Jurkat, Clone E6-1 (cell line): Measurements from ENCODE around the gene UBC.
"Not testable (repeated sequence)": the region's sequence is repeated elsewhere in the genome, so short reads cannot be mapped to it uniquely, and the experiment has no call there.

Experiments
- DNase-seq: peaks from one replicate; pipeline ENCODE4 v3.0.0-alpha.2; 2011; ENCODE audit warnings: low read depth, low spot score
- H3K4me3 ChIP-seq: 2 replicates; pipeline ENCODE4 v1.5.1; 2011; ENCODE audit warnings: mild to moderate bottlenecking, low read length, control low read depth, moderate library complexity

Gene UBC

DNA sequence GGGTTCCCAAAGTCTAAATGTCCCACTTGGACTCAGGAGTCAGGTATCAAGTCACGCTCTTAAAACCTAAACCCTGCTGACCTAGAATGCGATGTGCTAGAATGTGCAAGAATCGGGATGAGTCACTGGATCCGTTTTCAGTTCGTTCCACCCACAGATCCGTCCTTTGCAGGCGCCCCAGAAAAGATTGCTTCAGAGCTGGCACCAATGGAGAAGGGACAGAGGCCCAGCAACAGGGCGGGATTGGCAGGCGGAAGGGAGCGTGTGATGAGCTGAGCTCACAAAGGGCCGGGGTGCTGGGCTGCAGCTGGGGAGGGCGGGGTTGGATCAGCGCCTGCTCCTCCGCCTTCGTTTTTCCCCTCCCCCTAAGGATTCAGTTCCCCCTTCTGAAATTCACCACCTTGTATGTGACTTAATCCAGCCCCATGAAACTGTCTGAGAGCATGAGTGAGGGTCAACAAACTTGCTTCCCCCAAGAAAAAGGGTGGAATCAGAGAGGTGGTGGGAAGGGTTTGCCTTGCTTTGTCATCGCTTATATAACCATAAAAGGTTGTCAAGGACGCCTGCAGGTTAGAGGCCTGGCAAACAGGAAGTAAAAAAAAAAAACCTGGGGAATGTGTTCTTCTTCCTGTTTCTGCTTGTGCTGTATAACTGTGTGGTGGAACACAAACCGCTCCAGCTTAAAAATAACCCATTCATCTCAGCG is 2.8 kb upstream of the UBC start:
- H3K4me3 ChIP-seq: peak overlapping the region; percentile 99
- DNase-seq: peak; percentile 99

DNA sequence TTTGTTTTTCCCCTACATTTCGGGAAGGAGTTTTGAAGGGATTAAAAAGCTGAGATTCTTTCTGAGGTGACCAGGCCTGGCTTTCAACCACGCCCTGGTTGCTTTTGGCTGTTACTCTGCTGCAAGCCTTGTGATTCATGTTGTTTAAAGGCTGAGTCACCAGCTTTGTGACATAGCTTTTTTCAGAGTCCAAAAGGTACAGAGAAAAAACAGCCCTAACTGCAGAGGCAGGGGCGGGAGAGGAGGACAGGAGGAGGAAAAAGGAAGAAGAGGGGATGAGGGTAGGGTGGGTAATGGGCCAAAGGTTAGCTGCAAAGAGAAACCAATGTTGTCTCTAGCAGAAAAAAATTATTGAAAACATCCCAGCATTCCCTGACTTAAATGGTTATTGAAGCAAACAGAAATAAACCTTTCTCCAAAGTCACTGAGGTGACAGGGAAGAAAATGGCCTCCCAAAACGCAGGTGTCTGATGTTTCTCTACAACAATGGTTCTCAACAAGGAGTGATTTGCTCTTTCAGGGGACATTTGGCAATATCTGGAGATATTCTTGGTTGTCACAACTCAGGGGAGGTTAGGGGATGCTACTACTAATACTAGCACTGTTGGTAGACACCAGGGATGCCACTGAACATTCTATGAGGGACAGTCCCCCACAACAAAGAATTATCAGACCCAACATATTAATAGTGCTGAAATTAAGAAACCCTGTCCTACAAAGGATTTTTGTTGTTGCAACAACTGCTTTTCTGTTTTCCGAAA is 2.1 kb upstream of the UBC start:
- DNase-seq: peak; percentile 39
- peak overlapping the region; percentile 99 for H3K4me3 ChIP-seq

DNA sequence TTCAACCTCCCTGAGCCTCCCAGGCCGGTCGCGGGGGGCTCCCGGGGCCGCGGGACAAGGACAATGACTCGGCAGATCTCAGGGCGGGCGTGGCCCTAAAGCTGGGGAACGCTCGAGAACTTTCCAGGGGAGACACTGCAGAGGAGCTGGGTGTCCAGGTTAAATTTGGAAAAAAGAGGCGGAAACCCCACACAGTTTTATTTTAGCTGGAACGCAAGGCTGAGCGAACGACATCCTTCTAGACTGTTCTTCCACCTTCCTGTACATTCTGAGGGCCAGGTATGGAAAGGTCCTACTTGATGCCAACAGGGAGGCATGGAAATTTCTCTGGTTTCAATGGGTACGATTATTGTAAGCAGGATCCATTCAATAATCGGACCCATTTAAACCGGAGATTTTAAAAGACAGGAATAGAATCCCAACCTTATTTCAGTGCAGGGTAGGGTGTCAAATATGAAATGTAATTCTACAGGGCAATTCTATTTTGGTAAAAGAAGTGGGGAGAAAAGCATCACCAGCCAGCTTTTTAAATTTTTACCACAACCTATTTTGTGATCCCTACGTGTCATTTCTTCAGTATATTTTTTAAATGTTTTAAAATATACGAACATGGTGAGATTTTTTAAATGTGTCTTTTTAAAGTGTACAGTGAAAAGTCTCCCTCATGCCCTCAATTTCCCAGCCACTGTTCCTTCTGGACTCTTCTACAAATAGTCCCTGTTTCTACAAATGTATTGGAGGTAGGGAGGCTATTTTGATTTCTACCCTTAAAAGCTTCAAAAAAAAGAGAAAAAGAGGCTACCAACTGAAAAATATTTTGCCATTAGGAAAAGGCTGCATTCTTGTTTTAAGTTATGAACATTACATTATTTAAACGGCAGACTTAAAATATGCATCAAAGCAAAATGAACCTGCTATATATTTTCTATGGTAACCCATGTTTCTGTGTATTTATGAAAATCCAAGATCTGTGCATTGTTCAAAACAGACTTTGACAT is 1.1 kb upstream of the UBC start:
- peak overlapping the region; percentile 99 for H3K4me3 ChIP-seq
- DNase-seq: peak; percentile 41

DNA sequence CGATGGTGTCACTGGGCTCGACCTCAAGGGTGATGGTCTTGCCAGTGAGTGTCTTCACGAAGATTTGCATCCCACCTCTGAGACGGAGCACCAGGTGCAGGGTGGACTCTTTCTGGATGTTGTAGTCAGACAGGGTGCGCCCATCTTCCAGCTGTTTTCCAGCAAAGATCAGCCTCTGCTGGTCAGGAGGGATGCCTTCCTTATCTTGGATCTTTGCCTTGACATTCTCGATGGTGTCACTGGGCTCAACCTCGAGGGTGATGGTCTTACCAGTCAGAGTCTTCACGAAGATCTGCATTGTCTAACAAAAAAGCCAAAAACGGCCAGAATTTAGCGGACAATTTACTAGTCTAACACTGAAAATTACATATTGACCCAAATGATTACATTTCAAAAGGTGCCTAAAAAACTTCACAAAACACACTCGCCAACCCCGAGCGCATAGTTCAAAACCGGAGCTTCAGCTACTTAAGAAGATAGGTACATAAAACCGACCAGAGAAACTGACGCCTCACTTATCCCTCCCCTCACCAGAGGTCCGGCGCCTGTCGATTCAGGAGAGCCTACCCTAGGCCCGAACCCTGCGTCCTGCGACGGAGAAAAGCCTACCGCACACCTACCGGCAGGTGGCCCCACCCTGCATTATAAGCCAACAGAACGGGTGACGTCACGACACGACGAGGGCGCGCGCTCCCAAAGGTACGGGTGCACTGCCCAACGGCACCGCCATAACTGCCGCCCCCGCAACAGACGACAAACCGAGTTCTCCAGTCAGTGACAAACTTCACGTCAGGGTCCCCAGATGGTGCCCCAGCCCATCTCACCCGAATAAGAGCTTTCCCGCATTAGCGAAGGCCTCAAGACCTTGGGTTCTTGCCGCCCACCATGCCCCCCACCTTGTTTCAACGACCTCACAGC is 717 bp downstream of the UBC start:
- peak overlapping the region; percentile 99 for H3K4me3 ChIP-seq

DNA sequence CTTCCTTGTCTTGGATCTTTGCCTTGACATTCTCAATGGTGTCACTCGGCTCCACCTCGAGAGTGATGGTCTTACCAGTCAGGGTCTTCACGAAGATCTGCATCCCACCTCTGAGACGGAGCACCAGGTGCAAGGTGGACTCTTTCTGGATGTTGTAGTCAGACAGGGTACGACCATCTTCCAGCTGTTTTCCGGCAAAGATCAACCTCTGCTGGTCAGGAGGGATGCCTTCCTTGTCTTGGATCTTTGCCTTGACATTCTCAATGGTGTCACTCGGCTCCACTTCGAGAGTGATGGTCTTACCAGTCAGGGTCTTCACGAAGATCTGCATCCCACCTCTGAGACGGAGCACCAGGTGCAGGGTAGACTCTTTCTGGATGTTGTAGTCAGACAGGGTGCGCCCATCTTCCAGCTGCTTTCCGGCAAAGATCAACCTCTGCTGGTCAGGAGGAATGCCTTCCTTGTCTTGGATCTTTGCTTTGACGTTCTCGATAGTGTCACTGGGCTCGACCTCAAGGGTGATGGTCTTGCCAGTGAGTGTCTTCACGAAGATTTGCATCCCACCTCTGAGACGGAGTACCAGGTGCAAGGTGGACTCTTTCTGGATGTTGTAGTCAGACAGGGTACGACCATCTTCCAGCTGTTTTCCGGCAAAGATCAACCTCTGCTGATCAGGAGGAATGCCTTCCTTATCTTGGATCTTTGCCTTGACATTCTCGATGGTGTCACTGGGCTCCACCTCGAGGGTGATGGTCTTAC is 1.7 kb downstream of the UBC start:
- not testable (repeated sequence) for DNase-seq, H3K4me3 ChIP-seq

More for the DNA sequence above, 717 bp downstream of the UBC start:
- DNase-seq: peak; percentile 82

DNA sequence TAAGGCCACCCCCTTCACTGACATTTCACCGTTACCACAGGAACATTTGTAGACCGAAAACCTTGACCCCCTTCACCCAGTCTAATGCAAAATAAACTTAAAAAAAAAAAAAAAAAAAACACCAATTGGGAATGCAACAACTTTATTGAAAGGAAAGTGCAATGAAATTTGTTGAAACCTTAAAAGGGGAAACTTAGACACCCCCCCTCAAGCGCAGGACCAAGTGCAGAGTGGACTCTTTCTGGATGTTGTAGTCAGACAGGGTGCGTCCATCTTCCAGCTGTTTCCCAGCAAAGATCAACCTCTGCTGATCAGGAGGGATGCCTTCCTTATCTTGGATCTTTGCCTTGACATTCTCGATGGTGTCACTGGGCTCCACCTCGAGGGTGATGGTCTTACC is 2.9 kb downstream of the UBC start:
- not testable (repeated sequence) for DNase-seq, H3K4me3 ChIP-seq

DNA sequence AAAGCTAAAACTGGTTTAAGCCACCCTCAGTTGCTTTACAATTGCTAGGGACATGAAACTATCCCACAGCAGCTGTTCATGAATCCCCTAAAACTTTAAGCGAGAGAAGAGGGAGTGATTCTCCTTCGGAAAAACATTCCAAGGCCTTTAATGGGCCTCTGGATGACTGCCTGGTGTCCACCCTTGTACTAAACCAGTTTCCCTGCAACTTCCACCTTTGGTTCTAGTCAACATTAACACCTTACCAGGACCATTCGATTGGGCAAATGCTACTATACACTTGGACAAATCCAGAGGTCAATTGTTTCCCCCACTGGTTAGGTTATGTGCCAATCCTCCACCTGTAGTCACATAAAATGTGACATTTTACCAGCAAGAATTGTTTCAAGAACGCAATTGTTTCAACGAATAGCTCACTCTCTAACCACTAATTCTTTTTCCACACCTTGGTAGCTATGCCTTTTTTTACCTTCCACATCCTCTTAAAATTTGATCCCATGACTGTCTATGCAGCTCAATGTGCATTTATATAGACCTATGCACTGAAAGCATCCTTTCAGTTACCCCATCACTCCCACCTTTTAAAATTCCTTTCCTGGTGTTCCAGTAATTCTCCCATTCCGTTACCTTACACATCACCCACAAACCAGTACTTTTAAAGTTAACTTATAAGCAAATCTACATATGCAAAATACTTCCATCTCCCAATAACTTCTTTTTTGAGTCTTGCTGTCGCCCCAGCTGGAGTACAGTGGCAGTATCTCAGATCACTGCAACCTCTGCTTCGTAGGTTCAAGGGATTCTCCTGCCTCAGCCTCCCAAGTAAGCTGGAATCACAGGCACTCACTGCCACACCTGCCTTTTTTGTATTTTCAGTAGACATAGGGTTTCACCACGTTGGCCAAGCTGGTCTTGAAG is 3.6 kb downstream of the UBC start:
- no peak overlapping the region for H3K4me3 ChIP-seq
- no peak for DNase-seq

DNA sequence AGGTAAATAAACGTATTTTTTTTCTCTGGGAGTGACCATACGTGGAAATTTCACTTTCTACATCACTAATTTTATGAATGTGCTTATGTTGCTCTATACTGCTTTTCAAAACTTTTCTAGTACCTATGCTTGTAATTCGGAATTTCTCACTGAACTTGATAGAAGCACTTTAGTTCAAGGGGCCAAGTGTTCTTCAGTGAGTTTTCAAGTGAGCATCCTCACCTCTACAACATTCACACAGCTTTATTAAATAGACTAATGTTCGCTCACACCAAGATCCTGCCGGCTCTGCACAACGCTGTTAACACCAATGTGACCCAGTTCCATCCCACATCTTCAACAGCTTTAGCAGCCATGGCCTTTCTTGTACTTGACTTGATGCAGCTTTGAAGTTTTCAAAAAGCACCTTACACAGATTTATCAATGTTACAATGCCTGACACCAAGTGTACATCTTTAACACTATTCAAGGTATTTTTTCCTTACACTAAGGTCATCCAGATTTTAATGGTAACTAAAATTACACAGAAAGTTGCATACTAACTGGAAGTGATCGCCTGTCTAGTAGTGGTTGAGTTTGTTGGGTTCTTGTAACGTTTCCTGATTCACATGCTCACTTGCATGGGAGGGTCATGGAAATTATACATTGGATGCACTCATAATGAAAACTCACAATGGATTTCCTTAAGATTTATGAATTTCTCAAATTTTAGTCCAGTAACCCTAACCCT is 4.5 kb downstream of the UBC start:
- DNase-seq: no peak
- H3K4me3 ChIP-seq: no peak overlapping the region

DNA sequence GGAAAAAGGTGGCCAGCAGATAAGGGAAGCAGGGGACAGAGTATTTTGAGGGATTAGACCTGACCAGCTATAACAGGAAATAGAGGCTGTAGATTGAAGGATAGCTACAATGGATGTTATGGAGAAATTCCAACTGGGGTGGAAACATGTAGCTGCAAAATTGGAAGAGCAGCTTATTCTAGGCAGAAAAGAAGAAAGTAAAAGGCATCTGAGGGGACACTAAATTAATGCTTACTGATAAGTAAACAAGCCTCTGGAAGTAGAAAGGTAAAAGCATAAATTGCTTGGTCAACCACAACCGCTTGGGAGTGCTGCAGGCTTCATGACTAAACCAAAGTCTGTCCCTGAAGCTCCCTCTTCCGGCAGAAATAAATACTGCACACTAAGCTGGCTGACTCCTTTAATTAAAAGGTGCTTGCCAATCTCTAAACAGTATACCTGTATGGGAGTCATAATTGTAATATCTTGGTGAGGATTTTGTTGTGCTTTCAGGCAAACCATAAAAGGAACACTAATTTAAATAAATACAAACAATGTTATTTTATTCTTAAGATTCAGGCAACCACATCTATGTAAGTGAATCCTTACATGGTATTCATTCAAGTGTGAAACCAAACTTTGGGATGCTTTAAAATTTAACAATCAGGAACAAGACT is 7.7 kb downstream of the UBC start:
- peak; percentile 94 for DNase-seq
- no peak overlapping the region for H3K4me3 ChIP-seq

DNA sequence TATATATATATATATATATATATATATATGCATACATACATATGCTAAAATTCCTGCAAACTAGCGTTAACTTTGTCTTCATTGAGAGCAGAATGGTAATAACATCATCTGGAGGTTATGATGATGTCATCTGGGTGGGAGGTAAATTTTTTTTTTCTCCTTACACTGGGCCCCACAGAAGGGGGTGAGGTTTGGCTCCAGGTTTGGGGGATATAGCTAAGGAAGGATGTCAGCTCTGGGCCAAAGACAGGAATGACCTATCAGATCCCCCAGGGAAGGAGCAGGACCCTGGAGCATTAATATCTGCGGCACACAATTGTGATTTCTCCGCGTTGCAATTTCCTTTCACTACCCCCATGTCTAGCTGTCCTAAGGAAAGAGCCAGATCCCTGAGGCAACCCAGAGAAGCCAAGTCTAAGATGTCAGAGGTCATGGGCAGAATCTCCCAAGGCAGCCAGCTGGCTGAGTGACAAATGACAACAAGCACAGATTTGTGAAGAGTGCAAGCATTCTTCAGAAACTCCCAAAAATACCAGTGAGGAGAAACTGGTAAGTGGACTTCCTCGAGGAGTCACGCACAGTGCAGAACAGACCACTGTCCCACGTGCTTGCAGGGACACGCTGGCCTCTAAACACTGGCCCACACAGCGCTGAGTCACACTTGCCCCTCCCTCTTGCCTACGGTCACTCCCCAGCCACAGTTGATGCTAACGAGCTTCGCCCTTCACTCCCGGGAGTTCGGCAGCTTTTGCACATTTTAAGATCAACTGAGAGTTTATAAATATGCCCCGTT is 9.9 kb downstream of the UBC start:
- H3K4me3 ChIP-seq: no peak overlapping the region
- no peak for DNase-seq

DNA sequence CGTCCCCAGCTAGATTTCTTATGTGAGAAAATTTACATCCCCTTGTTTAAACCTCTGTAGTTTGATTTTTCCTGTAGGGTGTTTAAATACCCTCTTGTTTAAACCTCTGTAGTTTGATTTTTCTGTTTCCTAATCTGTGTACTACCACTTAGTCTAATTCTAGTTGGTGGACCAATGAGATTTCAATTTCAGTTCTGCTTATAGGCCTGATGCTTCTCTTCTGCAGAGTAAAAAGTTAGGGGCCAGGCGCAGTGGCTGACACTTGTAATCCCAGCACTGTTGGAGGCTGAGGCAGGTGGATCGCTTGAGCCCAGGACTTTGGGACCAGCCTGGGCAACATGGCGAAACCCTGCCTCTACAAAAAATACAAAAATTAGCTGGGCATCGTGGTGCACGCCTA is 11.5 kb downstream of the UBC start:
- DNase-seq: no peak
- no peak overlapping the region for H3K4me3 ChIP-seq

DNA sequence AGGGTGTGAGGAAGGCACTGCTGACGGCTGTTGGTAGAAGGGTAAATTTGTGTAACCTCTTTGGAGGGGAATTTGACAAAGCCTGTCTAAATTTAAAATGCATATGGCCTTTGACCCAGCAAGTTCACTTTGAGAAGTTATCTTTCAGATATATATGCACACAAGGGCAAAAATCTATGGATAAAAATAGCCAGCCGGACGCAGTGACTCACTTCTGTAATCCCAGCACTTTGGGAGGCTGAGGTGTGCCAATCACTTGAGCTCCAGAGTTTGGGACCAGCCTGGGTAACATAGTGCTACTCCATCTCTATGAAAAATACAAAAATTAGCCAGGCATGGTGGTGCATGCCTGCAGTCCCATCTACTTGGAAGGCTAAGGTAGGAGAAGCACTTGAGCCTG is 13.4 kb downstream of the UBC start:
- DNase-seq: no peak
- no peak overlapping the region for H3K4me3 ChIP-seq

DNA sequence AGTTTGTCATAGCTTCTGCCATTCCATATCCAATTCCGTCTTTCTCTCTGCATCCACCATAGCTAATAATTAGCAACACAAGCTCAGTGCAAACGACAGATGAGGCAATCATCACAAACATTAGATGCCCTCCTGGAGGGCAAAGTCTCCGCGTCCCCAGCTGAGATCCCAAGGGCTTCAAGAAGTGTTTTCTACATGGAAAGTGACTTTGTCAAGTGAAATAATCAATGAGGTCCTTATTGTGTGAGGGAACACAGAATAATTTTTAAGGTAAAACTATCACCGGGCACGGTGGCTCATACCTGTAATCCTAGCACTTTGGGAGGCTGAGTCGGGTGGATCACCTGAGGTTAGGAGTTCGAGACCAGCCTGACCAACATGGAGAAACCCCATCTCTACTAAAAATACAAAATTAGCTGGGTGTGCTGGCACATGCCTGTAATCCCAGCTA is 14.1 kb downstream of the UBC start:
- not testable (repeated sequence) for DNase-seq, H3K4me3 ChIP-seq

DNA sequence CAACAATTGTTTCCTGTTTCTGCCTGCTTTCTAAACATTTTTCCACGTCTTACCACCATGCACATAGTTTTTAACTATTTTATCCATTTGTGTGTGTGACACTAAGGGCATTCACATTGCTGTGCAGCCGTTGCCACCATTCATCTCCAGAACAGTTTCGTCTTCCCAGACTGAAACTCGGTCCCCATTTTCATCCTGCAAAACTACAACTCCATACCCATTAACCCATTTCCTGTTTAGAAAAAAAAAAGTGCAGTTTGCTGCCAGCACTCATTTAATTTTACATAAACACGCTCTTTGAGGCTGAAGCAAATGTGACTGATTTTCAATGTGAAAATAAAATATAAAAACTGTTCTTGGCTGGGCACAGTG is 15.5 kb downstream of the UBC start:
- peak overlapping the region; percentile 31 for H3K4me3 ChIP-seq

More for the DNA sequence above, 15.5 kb downstream of the UBC start:
- no peak for DNase-seq
